ENCODE data around the gene SLC25A25. TPM values are rescaled to one million over a fixed set of nuclear protein-coding genes. Genes with fewer than 3 reads are reported as not detected.

SLC25A25 gene
- total and polyA plus RNA-seq, 9 of the 15 experiments (the other 6 are each of a cell fraction or from before 2014, with no cell fraction given): 0.07 to 35.9 (median 23.2) TPM

GRCh38 chr9:128062279-128062678 is 5.8 kb upstream of the SLC25A25 start (continued):
- no peak for TF ChIP-seq AFF1 (IDR thresholded peaks at IDR 0.05; ENCODE audit: low read depth in 1 of 2, partially characterized antibody in 2 of 2)

- FAIRE-seq (no peak), ATAC-seq (no peak), DNase-seq (ENCODE audit: extremely low read depth in 1 of 4, low spot score in 3 of 4) (no peak)
- ChIA-PET POLR2A (interaction anchor here (0.5 to 1.6 kb wide), 5 partner anchors 11 to 191 kb away, joined by 3 to 7 read pairs (median 3); no protein-coding TSS in a partner anchor), CTCF (ENCODE audit: low intra/inter-chr PET ratio) (no interaction called here)
- H3K9me3 ChIP-seq (replicated peaks; ENCODE audit: control insufficient read depth, insufficient read depth, low read depth, low read length): no peaks in the 10 kb centered on the region
- peaks cover 37% of the 10 kb centered on the region for H3K79me2 ChIP-seq (ENCODE audit: control insufficient read depth, insufficient read depth, low read length)
- TF ChIP-seq PHF8 (IDR thresholded peaks at IDR 0.05; ENCODE audit: borderline replicate concordance, low read length): no peak
- TF ChIP-seq PKNOX1 (IDR thresholded peaks at IDR 0.05): no peak
- TF ChIP-seq ZBTB33 (CRISPR knock-in tag; IDR thresholded peaks at IDR 0.05): peak; percentile 89
- 0 out of 2 replicates have a peak, but pooled peaks have one; percentile 36 for TF ChIP-seq POLR2G (IDR thresholded peaks at IDR 0.05; ENCODE audit: low read depth, low read length)
- TF ChIP-seq RBFOX2 (IDR thresholded peaks at IDR 0.05; ENCODE audit: low read depth, low read length): 0 out of 2 replicates have a peak, but pooled peaks have one; percentile 19
- H2AFZ ChIP-seq (ENCODE audit: low read depth, low read length): no peak overlapping the region
- no peaks in the 10 kb centered on the region for H4K20me1 ChIP-seq (replicated peaks; ENCODE audit: control insufficient read depth, insufficient read depth, low read length)
- peak overlapping the region in 1 of 2 experiments; percentile 49; a peak in 1 of 4 replicates for H3K9ac ChIP-seq (ENCODE audit: insufficient read depth in 1 of 2, low read depth in 2 of 2, low read length in 2 of 2)
- no peak overlapping the region for H3K4me2 ChIP-seq (ENCODE audit: insufficient read depth, low read length)
- no TSS peak for BruUV-seq (replicated peaks)
- in situ Hi-C loops (cut with MboI) (no loop called here), intact Hi-C loops (cut with micrococcal nuclease) (no loop called here)
- H3K4me3 ChIP-seq: no peak overlapping the region
- 97% methylated on average over 28 of the region's 28 CpGs for WGBS (ENCODE audit: insufficient coverage, low coverage, missing lambda C conversion rate)
- peaks cover 16 to 30% of the 10 kb centered on the region in 2 experiments; a peak in 4 of 5 replicates for H3K4me1 ChIP-seq (replicated peaks in 1 of 2; ENCODE audit: control insufficient read depth in 2 of 2, insufficient read depth in 2 of 2, low read length in 2 of 2)
- H3K36me3 ChIP-seq (ENCODE audit: control insufficient read depth, insufficient read depth, low read length): peaks cover 38% of the 10 kb centered on the region
- H3K27ac ChIP-seq (ENCODE audit: extremely low read depth, low read depth, low read length): no peak overlapping the region
- H3K9me1 ChIP-seq (ENCODE audit: control insufficient read depth, insufficient read depth, low read length): no peaks in the 10 kb centered on the region
- no peaks in the 10 kb centered on the region for H3K27me3 ChIP-seq (ENCODE audit: control insufficient read depth in 2 of 2, insufficient read depth in 2 of 2, low read length in 2 of 2)
Measured at GRCh38 chr9:128062846-128063831, 4.9 kb upstream of the SLC25A25 start.
